Uterus (tissue), 4 donors: ENCODE data around the gene NOS1AP. TPM values are rescaled to one million over a fixed set of nuclear protein-coding genes. Genes with fewer than 3 reads are reported as not detected.

ENCODE experiments used
- DNase-seq, 2 donors: peaks; one replicate each; pipeline ENCODE4 v3.0.0-alpha.2; 2019 to 2020
- H3K27ac ChIP-seq, 2 donors: fragments of 200-600 bp; sonication (generic); 1 replicate in 1 of 2; 2 replicates in 1 of 2; pipeline ENCODE4 v1.5.1; 2016 to 2018
- H3K27me3 ChIP-seq, 2 donors: fragments of 200-600 bp; sonication (generic); one replicate each; pipeline ENCODE4 v1.5.1; 2018 to 2019; ENCODE audit warnings: control low read depth in 1 of 2
- H3K36me3 ChIP-seq, 2 donors: fragments of 200-600 bp; sonication (generic); one replicate each; pipeline ENCODE4 v1.5.1; 2019; ENCODE audit warnings: control low read depth in 1 of 2
- H3K4me1 ChIP-seq, 2 donors: fragments of 200-600 bp; sonication (generic); one replicate each; pipeline ENCODE4 v1.5.1; 2018 to 2019; ENCODE audit warnings: control low read depth in 1 of 2
- H3K4me3 ChIP-seq, 2 donors: fragments of 200-600 bp; sonication (generic); 1 replicate in 1 of 2; 2 replicates in 1 of 2; pipeline ENCODE4 v1.5.1; 2018 to 2019; ENCODE audit warnings: mild to moderate bottlenecking in 1 of 2
- H3K9me3 ChIP-seq, 2 donors: fragments of 200-600 bp; sonication (generic); one replicate each; pipeline ENCODE4 v1.5.1; 2019; ENCODE audit warnings: control low read depth in 1 of 2
- POLR2A ChIP-seq, 2 donors: fragments of 450-650 bp; IDR thresholded peaks; one replicate each; pipeline ENCODE4 v1.6.1; 2016; ENCODE audit warnings: antibody characterized with exemption in 2 of 2, mild to moderate bottlenecking in 1 of 2, moderate library complexity in 1 of 2
- intact Hi-C: fragments of 100-400 bp; cut with DNase I; formaldehyde crosslinking; loops from one replicate; pipeline ENCODE4 v1.15.1; 2023; ENCODE audit warnings: low total_unique reads
- total RNA-seq, 4 donors: library from RNA; depleted of rRNA in 3 of 4; stranded (reverse); fragments of >200 nt in 3 of 4; gene quantifications; one replicate each; pipeline versions ENCODE4 v1.1.0 to v1.2.4, GENCODE V29; 2014 to 2023
- TF ChIP-seq, protein P1 (sequence below), 4 experiments: fragments of 200-600 bp in 2 of 4; fragments of 450-650 bp in 2 of 4; sonication (generic) in 2 of 4; IDR thresholded peaks; one replicate each; pipeline ENCODE4 v1.5.1; 2016 to 2019; ENCODE audit warnings: antibody characterized with exemption in 4 of 4, mild to moderate bottlenecking in 2 of 4, moderate library complexity in 1 of 4
- donor health status: DM: yes; HTN: yes; CAD: no.

NOS1AP gene
- total RNA-seq, 4 donors from 2014 or later: under 0.01 to 5.3 (median 1.9) TPM; not detected in 1

DNA sequence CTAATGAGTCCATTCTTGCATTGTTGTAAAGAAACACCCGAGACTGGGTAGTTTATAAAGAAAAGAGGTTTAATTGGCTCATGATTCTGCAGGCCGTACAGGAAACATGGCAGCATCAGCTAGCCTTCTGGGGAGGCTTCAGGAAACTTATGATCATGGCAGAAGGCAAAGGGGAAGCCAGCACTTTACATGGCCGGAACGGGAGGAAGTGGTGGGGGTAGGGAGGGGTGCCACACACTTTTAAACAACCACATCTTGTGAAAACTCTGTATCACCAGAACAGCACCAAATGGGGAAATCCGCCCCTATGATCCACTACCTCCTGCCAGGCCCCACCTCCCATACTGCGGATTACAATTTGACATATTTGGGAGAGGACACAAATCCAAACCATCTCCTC is 43.9 kb downstream of the NOS1AP start:
- Histone ChIP-seq H3K27ac (no peak overlapping the region), H3K27me3 (no peaks in the 10 kb centered on the region), H3K36me3 (no peaks in the 10 kb centered on the region), H3K4me3 (no peak overlapping the region), H3K4me1 (no peaks in the 10 kb centered on the region), H3K9me3 (no peaks in the 10 kb centered on the region)
- intact Hi-C loops: no loop called here
- DNase-seq: no peak
- TF ChIP-seq, protein P1, sequence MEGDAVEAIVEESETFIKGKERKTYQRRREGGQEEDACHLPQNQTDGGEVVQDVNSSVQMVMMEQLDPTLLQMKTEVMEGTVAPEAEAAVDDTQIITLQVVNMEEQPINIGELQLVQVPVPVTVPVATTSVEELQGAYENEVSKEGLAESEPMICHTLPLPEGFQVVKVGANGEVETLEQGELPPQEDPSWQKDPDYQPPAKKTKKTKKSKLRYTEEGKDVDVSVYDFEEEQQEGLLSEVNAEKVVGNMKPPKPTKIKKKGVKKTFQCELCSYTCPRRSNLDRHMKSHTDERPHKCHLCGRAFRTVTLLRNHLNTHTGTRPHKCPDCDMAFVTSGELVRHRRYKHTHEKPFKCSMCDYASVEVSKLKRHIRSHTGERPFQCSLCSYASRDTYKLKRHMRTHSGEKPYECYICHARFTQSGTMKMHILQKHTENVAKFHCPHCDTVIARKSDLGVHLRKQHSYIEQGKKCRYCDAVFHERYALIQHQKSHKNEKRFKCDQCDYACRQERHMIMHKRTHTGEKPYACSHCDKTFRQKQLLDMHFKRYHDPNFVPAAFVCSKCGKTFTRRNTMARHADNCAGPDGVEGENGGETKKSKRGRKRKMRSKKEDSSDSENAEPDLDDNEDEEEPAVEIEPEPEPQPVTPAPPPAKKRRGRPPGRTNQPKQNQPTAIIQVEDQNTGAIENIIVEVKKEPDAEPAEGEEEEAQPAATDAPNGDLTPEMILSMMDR (IDR thresholded peaks at IDR 0.05): no peak
- TF ChIP-seq POLR2A (IDR thresholded peaks at IDR 0.05): no peak

GRCh38 chr1:162117039-162117774 is 47.7 kb downstream of the NOS1AP start:
- H3K27me3 ChIP-seq: no peaks in the 10 kb centered on the region
- no peak overlapping the region for H3K4me3 ChIP-seq
- no peak overlapping the region for H3K27ac ChIP-seq
- H3K4me1 ChIP-seq: no peaks in the 10 kb centered on the region
- DNase-seq: no peak
- no peaks in the 10 kb centered on the region for H3K36me3 ChIP-seq
- intact Hi-C loops: no loop called here
- TF ChIP-seq, protein P1 (IDR thresholded peaks at IDR 0.05): no peak
- no peak for TF ChIP-seq POLR2A (IDR thresholded peaks at IDR 0.05)
- H3K9me3 ChIP-seq: no peaks in the 10 kb centered on the region

DNA sequence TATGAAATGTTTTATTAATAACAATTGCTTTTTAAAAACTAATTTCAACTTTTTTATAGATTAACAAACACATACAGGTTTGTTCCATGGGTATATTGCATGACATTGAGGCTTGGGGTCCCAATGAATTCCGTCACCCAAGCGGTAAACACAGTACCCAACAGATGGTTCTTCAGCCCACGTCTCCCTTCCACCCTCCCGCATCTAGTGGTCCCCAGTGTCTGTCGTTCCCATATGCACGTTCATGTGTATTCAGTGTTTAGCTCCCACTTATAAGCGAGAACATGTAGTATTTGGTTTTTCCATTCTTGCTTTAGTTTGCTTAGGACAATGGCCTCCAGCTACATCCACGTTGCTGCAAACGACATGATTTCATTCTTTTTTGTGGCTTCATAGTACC is 48.6 kb downstream of the NOS1AP start:
- no peaks in the 10 kb centered on the region for H3K27me3 ChIP-seq
- no peaks in the 10 kb centered on the region for H3K36me3 ChIP-seq
- no peaks in the 10 kb centered on the region for H3K9me3 ChIP-seq
- no peak overlapping the region for H3K4me3 ChIP-seq
- TF ChIP-seq, protein P1 (IDR thresholded peaks at IDR 0.05): no peak
- TF ChIP-seq POLR2A (IDR thresholded peaks at IDR 0.05): no peak
- no peak overlapping the region for H3K27ac ChIP-seq
- no peaks in the 10 kb centered on the region for H3K4me1 ChIP-seq
- intact Hi-C loops: no loop called here
- DNase-seq: no peak

DNA sequence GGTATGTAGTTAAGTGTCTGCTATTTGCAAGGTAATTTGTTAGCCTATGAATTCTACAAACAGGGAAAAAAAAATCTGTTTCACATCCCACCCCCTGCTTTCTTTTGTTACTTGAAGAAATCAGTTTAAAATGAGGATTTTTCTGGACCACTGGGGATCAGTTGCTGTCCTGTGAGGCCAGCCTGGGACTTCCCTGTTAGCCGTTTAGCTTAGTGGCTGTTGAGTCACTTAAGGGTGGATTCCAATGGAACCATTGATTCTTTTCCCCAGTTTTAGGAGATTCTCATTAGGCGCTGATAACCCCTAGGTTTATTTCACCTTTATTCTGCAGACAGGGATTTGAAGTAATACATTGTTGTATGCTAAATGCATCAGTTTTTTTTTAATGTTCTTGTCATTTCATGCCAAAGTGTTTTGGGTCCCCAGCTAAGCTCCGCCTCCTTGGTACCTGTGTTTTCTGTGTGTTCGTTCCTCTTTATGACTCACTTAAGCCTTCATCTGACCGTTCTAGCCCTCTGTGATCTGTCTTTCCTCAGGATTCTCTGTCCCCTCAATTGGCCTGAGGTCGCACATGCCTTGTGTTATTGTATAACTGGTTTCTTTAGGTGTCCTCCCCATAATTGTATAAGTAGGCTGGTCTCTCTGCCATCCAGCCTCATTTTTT is 59.3 kb downstream of the NOS1AP start:
- no peak for DNase-seq
- intact Hi-C loops: no loop called here
- Histone ChIP-seq H3K27ac (no peak overlapping the region), H3K36me3 (no peaks in the 10 kb centered on the region), H3K4me3 (no peak overlapping the region), H3K9me3 (no peaks in the 10 kb centered on the region), H3K4me1 (no peaks in the 10 kb centered on the region), H3K27me3 (no peaks in the 10 kb centered on the region)
- TF ChIP-seq, protein P1 (IDR thresholded peaks at IDR 0.05): no peak
- no peak for TF ChIP-seq POLR2A (IDR thresholded peaks at IDR 0.05)

DNA sequence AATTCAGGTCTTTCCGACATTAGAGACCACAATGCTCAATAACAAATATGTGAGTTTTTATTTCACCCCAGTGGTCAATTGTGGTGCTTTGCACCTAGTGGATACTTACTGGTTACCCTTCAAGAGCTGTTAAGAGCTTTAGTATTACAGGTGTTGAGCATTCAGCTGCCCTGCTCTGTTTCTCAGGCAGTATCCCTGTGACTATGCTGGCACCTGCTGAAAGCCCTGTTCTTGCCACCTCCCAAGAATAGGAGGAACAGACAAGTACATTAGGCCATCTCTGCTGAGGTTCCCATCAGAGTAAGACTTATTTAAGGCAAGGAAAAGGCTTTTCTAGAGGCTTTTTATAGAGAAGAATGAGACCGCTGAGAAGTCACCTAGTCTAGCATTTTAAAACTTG is 60.8 kb downstream of the NOS1AP start:
- H3K4me1 ChIP-seq: no peaks in the 10 kb centered on the region
- H3K36me3 ChIP-seq: no peaks in the 10 kb centered on the region
- TF ChIP-seq, protein P1 (IDR thresholded peaks at IDR 0.05): no peak
- TF ChIP-seq POLR2A (IDR thresholded peaks at IDR 0.05): no peak
- no peak for DNase-seq
- intact Hi-C loops: no loop called here
- no peaks in the 10 kb centered on the region for H3K9me3 ChIP-seq
- no peaks in the 10 kb centered on the region for H3K27me3 ChIP-seq
- no peak overlapping the region for H3K27ac ChIP-seq
- H3K4me3 ChIP-seq: no peak overlapping the region
